Activated gamma-delta T cell (primary cell): ENCODE data around the gene BLOC1S1.

Experiments used
- DNase-seq: peaks from one replicate; lab custom pipeline; 2025; lab: John Stamatoyannopoulos, UW
- total RNA-seq, 2 donors: gene quantifications; one replicate each; lab custom pipeline; 2026; lab: John Stamatoyannopoulos, UW

BLOC1S1 gene
- total RNA-seq, result 15.6 to 16.7 reads per million in 2 donors

- peak; percentile 84 for DNase-seq
Measured at GRCh38 chr12:55715833-55716581, at the start of gene BLOC1S1. TSS of gene BLOC1S1 (plus strand) at chr12:55716046. CDS start at chr12:55716052, 6 bp downstream.

- DNase-seq, result no peak
Measured at GRCh38 chr12:55666508-55666907, 49.3 kb upstream of the BLOC1S1 start.

GRCh38 chr12:55670276-55670675 lies 45.6 kb upstream of the BLOC1S1 start:
- DNase-seq, result no peak

DNA sequence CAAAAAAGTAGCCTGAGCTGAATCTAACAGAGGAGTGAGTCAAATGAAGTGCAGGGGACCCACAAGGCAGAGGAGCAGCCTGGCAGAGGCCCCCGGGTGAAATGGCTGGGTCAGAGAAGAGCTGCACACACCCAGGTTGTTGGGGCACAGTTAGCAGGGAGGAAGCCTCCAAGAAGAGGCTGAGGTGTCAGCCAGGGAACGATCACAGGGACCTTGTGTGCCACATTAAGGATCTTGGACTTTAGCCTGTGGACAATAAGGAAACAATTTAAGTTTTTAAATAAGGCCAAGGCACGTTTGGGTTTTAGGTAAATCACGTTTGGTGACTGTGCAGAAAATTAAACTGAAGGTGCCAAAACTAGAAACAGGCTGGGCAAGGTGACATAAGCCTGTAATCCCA lies 44.1 kb upstream of the BLOC1S1 start:
- no peak for DNase-seq

DNA sequence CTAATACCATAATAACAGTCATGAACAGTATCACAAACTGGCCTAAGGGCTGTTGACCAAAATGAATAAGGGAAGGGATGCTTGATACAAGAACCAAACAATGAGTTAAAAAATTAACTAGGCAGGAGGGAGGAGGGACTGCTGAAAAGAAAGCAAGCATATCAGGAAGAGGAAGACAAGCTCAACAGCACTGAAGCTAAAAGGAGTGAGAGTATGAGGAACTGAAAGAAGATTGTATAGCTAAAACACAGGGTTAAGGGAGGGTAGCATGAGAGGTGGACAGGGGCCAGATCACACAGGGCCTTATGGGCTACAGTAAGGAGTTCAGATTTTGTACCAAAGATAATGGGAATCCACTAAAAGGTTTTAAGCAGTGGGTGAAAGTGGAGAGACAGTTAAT lies 42.2 kb upstream of the BLOC1S1 start:
- no peak for DNase-seq

GRCh38 chr12:55675666-55676065 lies 40.2 kb upstream of the BLOC1S1 start:
- no peak for DNase-seq

DNA sequence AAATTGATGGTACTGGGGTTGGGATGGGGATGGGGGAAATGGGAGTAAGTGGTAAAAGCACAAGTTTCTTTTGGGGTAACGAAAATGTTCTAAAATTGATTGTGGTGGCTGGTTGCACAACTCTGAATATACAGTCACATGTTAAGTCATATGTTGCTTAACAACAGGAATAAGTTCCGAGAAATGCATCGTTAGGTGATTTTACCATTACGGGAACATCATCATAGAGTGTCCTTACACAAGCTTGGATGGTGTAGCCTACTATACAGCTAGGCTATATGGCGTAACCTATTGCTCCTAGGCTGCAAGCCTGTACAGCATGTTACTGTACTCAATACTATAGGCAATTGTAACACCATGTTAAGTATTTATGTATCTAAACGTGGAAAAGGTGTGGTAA lies 39.1 kb upstream of the BLOC1S1 start:
- no peak for DNase-seq

- no peak for DNase-seq
Measured at GRCh38 chr12:55679691-55680090, 36.2 kb upstream of the BLOC1S1 start.

GRCh38 chr12:55681142-55682077 lies 34.4 kb upstream of the BLOC1S1 start:
- no peak for DNase-seq

GRCh38 chr12:55682087-55682796 lies 33.6 kb upstream of the BLOC1S1 start:
- DNase-seq, result no peak

DNA sequence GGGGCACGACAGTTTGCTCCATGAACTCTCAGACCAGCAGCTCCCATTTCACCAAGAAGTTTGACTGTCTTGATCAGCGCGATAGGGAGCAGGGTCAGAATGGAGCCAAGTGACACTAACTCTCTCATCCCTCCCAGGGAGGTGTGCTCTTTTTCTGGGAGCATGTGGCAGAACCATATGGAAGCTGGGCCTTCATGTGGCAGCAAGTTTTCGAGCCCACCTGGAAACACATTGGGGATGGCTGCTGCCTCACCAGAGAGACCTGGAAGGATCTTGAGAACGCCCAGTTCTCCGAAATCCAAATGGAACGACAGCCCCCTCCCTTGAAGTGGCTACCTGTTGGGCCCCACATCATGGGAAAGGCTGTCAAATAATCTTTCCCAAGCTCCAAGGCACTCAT lies 32.2 kb upstream of the BLOC1S1 start:
- DNase-seq, result no peak

GRCh38 chr12:55684761-55685370 lies 31.0 kb upstream of the BLOC1S1 start:
- no peak for DNase-seq

GRCh38 chr12:55685671-55686070 lies 30.2 kb upstream of the BLOC1S1 start:
- DNase-seq, result no peak

DNA sequence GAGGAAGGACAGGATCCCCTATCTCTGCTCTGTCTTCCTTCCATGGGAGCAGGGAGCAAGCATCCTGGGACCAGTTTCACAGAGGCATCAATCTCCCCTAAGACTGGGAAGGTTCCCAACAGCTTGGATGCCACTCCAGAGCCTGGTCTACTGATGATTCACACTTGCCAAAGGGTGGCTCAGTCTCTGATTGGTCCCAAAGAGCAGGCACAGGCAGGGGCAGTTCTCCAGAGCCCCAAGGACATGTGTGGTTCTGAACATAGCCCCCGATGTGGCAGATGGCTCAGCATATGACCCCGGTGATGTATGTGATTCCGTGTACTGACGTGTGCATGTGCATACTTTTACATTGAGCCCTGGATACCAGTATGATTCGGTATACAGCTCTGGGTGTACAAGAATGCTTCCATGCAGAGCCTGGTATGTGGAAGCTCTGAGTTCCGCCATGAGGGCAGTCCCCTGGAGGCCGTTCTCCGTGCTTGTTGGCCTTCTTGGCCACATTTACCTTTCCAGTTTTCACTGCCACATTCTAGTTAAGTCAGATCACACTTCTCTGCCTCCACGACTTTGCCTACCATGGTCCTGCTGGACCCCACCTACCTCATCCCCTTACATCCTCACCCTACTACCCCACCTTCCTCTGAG lies 29.4 kb upstream of the BLOC1S1 start:
- DNase-seq, result no peak

- no peak for DNase-seq
Measured at GRCh38 chr12:55687746-55688145, 28.1 kb upstream of the BLOC1S1 start.

GRCh38 chr12:55688716-55689655 lies 26.9 kb upstream of the BLOC1S1 start:
- no peak for DNase-seq

GRCh38 chr12:55692631-55693322 lies 23.1 kb upstream of the BLOC1S1 start:
- DNase-seq, result no peak

DNA sequence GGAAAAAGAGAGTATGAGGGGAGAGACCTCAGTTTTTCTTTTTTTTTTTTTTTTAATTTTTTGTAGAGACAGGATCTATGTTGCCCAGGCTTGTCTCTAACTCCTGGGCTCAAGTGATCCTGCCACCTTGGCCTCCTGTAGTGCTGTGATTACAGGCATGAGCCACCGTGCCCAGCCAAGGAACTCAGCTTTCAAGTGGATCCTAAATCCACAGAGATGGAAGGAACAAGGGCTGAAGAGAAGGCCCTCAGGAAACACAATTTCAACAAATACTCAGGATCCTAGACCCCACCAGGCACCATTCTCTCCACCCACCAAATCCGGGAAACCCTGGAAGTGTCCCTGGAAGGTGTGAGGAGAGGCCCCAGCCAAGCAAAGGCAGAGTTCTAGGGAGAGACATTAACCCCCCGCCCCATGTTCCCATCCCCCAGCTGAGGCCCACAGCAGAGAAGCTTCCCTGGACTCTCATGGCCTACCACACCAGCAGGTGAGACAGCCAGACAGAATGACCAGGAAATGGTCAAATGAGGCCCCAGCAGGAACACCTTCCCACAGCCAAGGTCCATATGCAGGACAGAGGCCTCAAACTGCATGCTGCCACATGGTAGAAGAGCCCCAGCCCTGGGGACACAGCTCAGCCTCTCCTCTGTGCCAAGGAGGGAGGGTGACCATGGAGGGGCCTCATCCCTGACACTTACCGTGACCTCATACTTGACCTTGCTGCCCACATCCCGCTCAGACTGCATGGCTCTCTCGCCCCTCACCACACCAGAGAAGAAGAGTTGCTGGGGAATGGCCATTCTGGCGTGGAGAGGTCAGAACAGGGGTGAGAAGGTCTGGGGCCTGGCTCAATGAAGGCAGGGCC lies 22.3 kb upstream of the BLOC1S1 start:
- DNase-seq, result no peak

DNA sequence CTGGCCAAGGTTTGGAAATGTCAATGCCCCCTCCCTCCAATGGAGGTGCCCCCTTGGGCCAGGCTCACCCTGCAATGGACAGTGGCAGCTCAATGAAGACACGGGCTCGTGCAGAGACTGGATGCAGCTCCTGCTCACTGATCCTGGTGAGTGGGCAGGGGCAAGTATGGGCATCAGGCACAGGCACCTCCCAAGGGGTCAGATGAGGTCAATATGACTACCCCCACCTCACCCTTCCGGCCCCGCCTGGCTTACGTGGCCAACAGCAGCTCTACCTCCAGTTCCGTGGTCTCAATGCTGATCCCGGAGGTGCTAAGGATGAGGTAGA lies 21.7 kb upstream of the BLOC1S1 start:
- DNase-seq, result no peak
